ENCODE data around the gene ARGLU1. TPM values are rescaled to one million over a fixed set of nuclear protein-coding genes. Genes with fewer than 3 reads are reported as not detected.

The ARGLU1 gene
- total RNA-seq, 1 experiment from 2014 or later: 63.4 TPM

- H3K27me3 ChIP-seq: no peaks in the 10 kb centered on the region
- DNase-seq: no peak
- no peak overlapping the region for H3K4me3 ChIP-seq
- H3K9me3 ChIP-seq: no peaks in the 10 kb centered on the region
- H3K36me3 ChIP-seq: no peaks in the 10 kb centered on the region
Measured at GRCh38 chr13:106503730-106504453, 64.0 kb downstream of the ARGLU1 start.

- no peaks in the 10 kb centered on the region for H3K27me3 ChIP-seq
- H3K36me3 ChIP-seq: no peaks in the 10 kb centered on the region
- no peak for DNase-seq
- H3K4me3 ChIP-seq: no peak overlapping the region
- no peaks in the 10 kb centered on the region for H3K9me3 ChIP-seq
Measured at GRCh38 chr13:106503272-106503671, 64.7 kb downstream of the ARGLU1 start.

GRCh38 chr13:106500445-106500844, 67.5 kb downstream of the ARGLU1 start:
- no peak for DNase-seq
- H3K4me3 ChIP-seq: no peak overlapping the region
- H3K36me3 ChIP-seq: no peaks in the 10 kb centered on the region
- H3K27me3 ChIP-seq: no peaks in the 10 kb centered on the region
- H3K9me3 ChIP-seq: no peaks in the 10 kb centered on the region

- DNase-seq: no peak
- no peaks in the 10 kb centered on the region for H3K36me3 ChIP-seq
- no peak overlapping the region for H3K4me3 ChIP-seq
- no peaks in the 10 kb centered on the region for H3K27me3 ChIP-seq
- no peaks in the 10 kb centered on the region for H3K9me3 ChIP-seq
Measured at GRCh38 chr13:106499896-106500295, 68.0 kb downstream of the ARGLU1 start.

GRCh38 chr13:106499113-106499512, 68.8 kb downstream of the ARGLU1 start:
- Histone ChIP-seq H3K27me3 (no peaks in the 10 kb centered on the region), H3K9me3 (no peaks in the 10 kb centered on the region), H3K36me3 (no peaks in the 10 kb centered on the region), H3K4me3 (no peak overlapping the region)
- DNase-seq: no peak

GRCh38 chr13:106498571-106498970, 69.4 kb downstream of the ARGLU1 start:
- no peak overlapping the region for H3K4me3 ChIP-seq
- H3K36me3 ChIP-seq: no peaks in the 10 kb centered on the region
- no peaks in the 10 kb centered on the region for H3K27me3 ChIP-seq
- no peaks in the 10 kb centered on the region for H3K9me3 ChIP-seq
- no peak for DNase-seq

- H3K27me3 ChIP-seq: no peaks in the 10 kb centered on the region
- H3K4me3 ChIP-seq: no peak overlapping the region
- no peaks in the 10 kb centered on the region for H3K9me3 ChIP-seq
- no peaks in the 10 kb centered on the region for H3K36me3 ChIP-seq
- DNase-seq: no peak
Measured at GRCh38 chr13:106498158-106498557, 69.8 kb downstream of the ARGLU1 start.

GRCh38 chr13:106497079-106497478, 70.9 kb downstream of the ARGLU1 start:
- Histone ChIP-seq H3K9me3 (no peaks in the 10 kb centered on the region), H3K36me3 (no peaks in the 10 kb centered on the region), H3K27me3 (no peaks in the 10 kb centered on the region), H3K4me3 (no peak overlapping the region)
- DNase-seq: no peak

- no peaks in the 10 kb centered on the region for H3K9me3 ChIP-seq
- no peak overlapping the region for H3K4me3 ChIP-seq
- DNase-seq: no peak
- no peaks in the 10 kb centered on the region for H3K27me3 ChIP-seq
- H3K36me3 ChIP-seq: no peaks in the 10 kb centered on the region
Measured at GRCh38 chr13:106496072-106496997, 71.6 kb downstream of the ARGLU1 start.

GRCh38 chr13:106494936-106495335, 73.0 kb downstream of the ARGLU1 start:
- Histone ChIP-seq H3K4me3 (no peak overlapping the region), H3K27me3 (no peaks in the 10 kb centered on the region), H3K9me3 (no peaks in the 10 kb centered on the region), H3K36me3 (no peaks in the 10 kb centered on the region)
- DNase-seq: no peak

- H3K4me3 ChIP-seq: no peak overlapping the region
- H3K27me3 ChIP-seq: no peaks in the 10 kb centered on the region
- H3K9me3 ChIP-seq: no peaks in the 10 kb centered on the region
- DNase-seq: no peak
- H3K36me3 ChIP-seq: no peaks in the 10 kb centered on the region
Measured at GRCh38 chr13:106494506-106494905, 73.4 kb downstream of the ARGLU1 start.

GRCh38 chr13:106493533-106494220, 74.3 kb downstream of the ARGLU1 start:
- no peaks in the 10 kb centered on the region for H3K36me3 ChIP-seq
- no peaks in the 10 kb centered on the region for H3K27me3 ChIP-seq
- DNase-seq: no peak
- H3K9me3 ChIP-seq: no peaks in the 10 kb centered on the region
- H3K4me3 ChIP-seq: no peak overlapping the region

- Histone ChIP-seq H3K9me3 (no peaks in the 10 kb centered on the region), H3K36me3 (no peaks in the 10 kb centered on the region), H3K4me3 (no peak overlapping the region), H3K27me3 (no peaks in the 10 kb centered on the region)
- no peak for DNase-seq
Measured at GRCh38 chr13:106492588-106493475, 75.1 kb downstream of the ARGLU1 start.

GRCh38 chr13:106491928-106492587, 75.9 kb downstream of the ARGLU1 start:
- no peak overlapping the region for H3K4me3 ChIP-seq
- DNase-seq: no peak
- no peaks in the 10 kb centered on the region for H3K27me3 ChIP-seq
- no peaks in the 10 kb centered on the region for H3K9me3 ChIP-seq
- H3K36me3 ChIP-seq: no peaks in the 10 kb centered on the region

Data from MG63 (cell line).